Measurements from ENCODE around the gene ANAPC2.

ANAPC2 gene

GRCh38 chr9:137214620-137215019, 26.3 kb upstream of the ANAPC2 start:
- no peak for DNase-seq

- no peak for DNase-seq
Observed at GRCh38 chr9:137213160-137214060, 25.1 kb upstream of the ANAPC2 start.

- DNase-seq: no peak
Observed at GRCh38 chr9:137212520-137212919, 24.2 kb upstream of the ANAPC2 start.

GRCh38 chr9:137211532-137211931, 23.2 kb upstream of the ANAPC2 start:
- DNase-seq: no peak

GRCh38 chr9:137206602-137207001, 18.2 kb upstream of the ANAPC2 start:
- DNase-seq: no peak

- peak; percentile 97 for DNase-seq
Observed at GRCh38 chr9:137205126-137206069, 17.0 kb upstream of the ANAPC2 start, which contains the start of the genes NDOR1 and TMEM203. NDOR1 (plus strand) TSS chr9:137205700; CDS start chr9:137205778, 78 bp downstream. TMEM203 (minus strand) TSS chr9:137205648; CDS start chr9:137205414, 234 bp downstream.

GRCh38 chr9:137204731-137205125, 16.4 kb upstream of the ANAPC2 start:
- no peak for DNase-seq

- DNase-seq: no peak
Observed at GRCh38 chr9:137202966-137203365, 14.6 kb upstream of the ANAPC2 start.

GRCh38 chr9:137201205-137201868, 13.0 kb upstream of the ANAPC2 start:
- DNase-seq: no peak

- DNase-seq: peak; percentile 99
Observed at GRCh38 chr9:137200311-137201204, 12.2 kb upstream of the ANAPC2 start, which contains the start of gene TPRN. TPRN (minus strand) TSS chr9:137200741; CDS start chr9:137200711, 30 bp downstream.

- no peak for DNase-seq
Observed at GRCh38 chr9:137199411-137200121, 11.2 kb upstream of the ANAPC2 start.

- no peak for DNase-seq
Observed at GRCh38 chr9:137198902-137199283, 10.5 kb upstream of the ANAPC2 start.

GRCh38 chr9:137198051-137198901, 9.9 kb upstream of the ANAPC2 start:
- no peak for DNase-seq

- DNase-seq: no peak
Observed at GRCh38 chr9:137195525-137196220, 7.3 kb upstream of the ANAPC2 start.

GRCh38 chr9:137194909-137195308, 6.5 kb upstream of the ANAPC2 start:
- no peak for DNase-seq

- DNase-seq: no peak
Observed at GRCh38 chr9:137194388-137194787, 6.0 kb upstream of the ANAPC2 start.

GRCh38 chr9:137193771-137194170, 5.4 kb upstream of the ANAPC2 start:
- DNase-seq: no peak

GRCh38 chr9:137192859-137193258, 4.5 kb upstream of the ANAPC2 start:
- DNase-seq: no peak

GRCh38 chr9:137192448-137192780, 4.1 kb upstream of the ANAPC2 start:
- DNase-seq: no peak
